Activated CD8-positive, alpha-beta memory T cell treated with anti-CD3 and anti-CD28 coated beads, Interleukin-2, amount 10 ng/mL, durations not matched to agents 7 days and 5 days (primary cell): ENCODE data around the gene PKNOX2. TPM values are rescaled to one million over a fixed set of nuclear protein-coding genes. Genes with fewer than 3 reads are reported as not detected.
"Not testable (repeated sequence)": the region's sequence is repeated elsewhere in the genome, so short reads cannot be mapped to it uniquely, and the experiment has no call there.

ENCODE experiments used
- ATAC-seq: fragments of 150-1000 bp; cut with Tn5 transposase; one replicate; pipeline ENCODE4 v1.10.0; 2021; ENCODE audit warnings: moderate library complexity
- CTCF ChIA-PET: fragments of 350-600 bp; sonication (Branson Sonifier 250); formaldehyde crosslinking; loops from one replicate; lab custom pipeline; 2021; ENCODE audit warnings: antibody characterized with exemption; lab: Charles Lee
- DNase-seq: peaks from one replicate; pipeline ENCODE4 v3.0.0-alpha.2; 2020
- H3K27ac Mint-ChIP-seq: one replicate; pipeline ENCODE4 v1.8.0; 2021; ENCODE audit warnings: mild to moderate bottlenecking, mixed read lengths
- H3K27me3 Mint-ChIP-seq: one replicate; pipeline ENCODE4 v1.8.0; 2021; ENCODE audit warnings: mixed read lengths
- H3K36me3 Mint-ChIP-seq: one replicate; pipeline ENCODE4 v1.8.0; 2021; ENCODE audit warnings: mild to moderate bottlenecking, mixed read lengths
- H3K4me1 Mint-ChIP-seq: one replicate; pipeline ENCODE4 v1.8.0; 2021; ENCODE audit warnings: mixed read lengths
- H3K4me3 Mint-ChIP-seq: one replicate; pipeline ENCODE4 v1.8.0; 2021; ENCODE audit warnings: mild to moderate bottlenecking, moderate library complexity, mixed read lengths
- H3K9me3 Mint-ChIP-seq: one replicate; pipeline ENCODE4 v1.8.0; 2022; ENCODE audit warnings: low read depth, mixed read lengths
- total RNA-seq, 2 experiments: library from RNA; stranded (reverse); gene quantifications; one replicate each; pipeline ENCODE4 v1.2.3, GENCODE V29; 2021

Gene PKNOX2
- total RNA-seq, 2 experiments from 2014 or later = not detected

DNA sequence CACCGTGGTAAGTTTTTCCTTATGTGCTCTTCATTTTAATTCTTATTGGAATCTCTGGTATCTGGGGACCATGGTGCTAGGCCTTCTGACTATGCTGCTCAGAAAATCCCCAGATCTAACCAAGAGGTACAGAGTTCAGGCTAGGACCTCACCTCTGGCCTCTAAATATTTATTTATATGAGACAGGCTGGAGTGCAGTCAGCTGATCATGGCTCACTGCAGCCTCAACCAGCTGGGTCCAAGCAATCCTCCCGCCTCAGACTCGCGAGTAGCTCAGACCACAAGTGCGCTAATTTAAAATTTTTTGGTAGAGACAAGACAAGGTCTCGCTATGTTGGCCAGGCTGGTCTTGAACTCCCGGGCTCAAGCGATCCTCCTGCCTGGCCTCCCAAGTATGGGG lies 38.4 kb downstream of the PKNOX2 start:
- Mint-ChIP-seq H3K27ac (no peak overlapping the region), H3K36me3 (no peaks in the 10 kb centered on the region), H3K27me3 (peaks cover 13% of the 10 kb centered on the region), H3K9me3 (no peaks in the 10 kb centered on the region), H3K4me1 (no peaks in the 10 kb centered on the region), H3K4me3 (no peak overlapping the region)
- CTCF ChIA-PET = no interaction called here
- ATAC-seq (no peak), DNase-seq (no peak)

GRCh38 chr11:125207866-125208425 lies 43.4 kb downstream of the PKNOX2 start:
- no peak overlapping the region for H3K4me3 Mint-ChIP-seq
- no peaks in the 10 kb centered on the region for H3K9me3 Mint-ChIP-seq
- H3K4me1 Mint-ChIP-seq = no peaks in the 10 kb centered on the region
- CTCF ChIA-PET = no interaction called here
- ATAC-seq (no peak), DNase-seq (no peak)
- no peak overlapping the region for H3K27ac Mint-ChIP-seq
- H3K36me3 Mint-ChIP-seq = no peaks in the 10 kb centered on the region
- H3K27me3 Mint-ChIP-seq = peaks cover 11% of the 10 kb centered on the region

- DNase-seq (no peak), ATAC-seq (no peak)
- H3K36me3 Mint-ChIP-seq = no peaks in the 10 kb centered on the region
- no peaks in the 10 kb centered on the region for H3K9me3 Mint-ChIP-seq
- H3K27me3 Mint-ChIP-seq = peaks cover 16% of the 10 kb centered on the region
- CTCF ChIA-PET = no interaction called here
- H3K4me1 Mint-ChIP-seq = no peaks in the 10 kb centered on the region
- H3K4me3 Mint-ChIP-seq = no peak overlapping the region
- no peak overlapping the region for H3K27ac Mint-ChIP-seq
Observed at GRCh38 chr11:125210066-125210465, 45.5 kb downstream of the PKNOX2 start.

DNA sequence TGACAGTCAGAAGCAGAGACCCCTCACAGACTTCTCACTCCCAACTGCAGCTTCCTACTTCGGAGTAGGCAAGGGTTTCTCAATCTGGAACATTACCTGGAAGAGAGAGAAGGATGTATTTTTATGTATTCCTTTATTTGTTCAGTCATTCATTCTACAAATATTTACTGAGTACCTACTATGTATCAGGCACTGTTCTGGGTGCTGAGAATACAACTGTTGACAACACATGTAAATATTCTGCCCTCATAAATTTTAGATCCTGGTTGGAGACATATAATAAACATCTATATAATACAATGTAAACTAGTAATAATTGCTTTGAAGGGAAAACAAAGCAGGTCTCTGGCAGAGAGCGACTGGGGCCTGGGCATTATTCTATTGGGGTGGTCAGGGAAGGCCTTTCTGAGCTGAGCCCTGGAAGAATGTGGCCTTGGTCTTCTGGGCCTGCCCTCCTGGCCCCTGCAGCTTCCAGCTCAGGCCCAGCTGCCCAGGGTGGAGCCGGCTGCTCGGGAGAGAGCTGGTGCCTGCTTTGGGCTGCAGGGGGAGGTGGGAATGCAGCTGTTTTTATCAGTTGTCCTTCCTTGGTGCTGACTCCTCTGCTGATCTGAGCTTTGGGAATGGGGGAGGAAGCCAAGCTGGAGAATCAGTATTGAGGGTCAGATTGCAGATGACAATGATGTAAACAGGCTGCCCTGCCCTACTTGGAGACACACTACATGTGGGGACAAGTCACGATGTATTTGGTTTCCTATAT lies 46.8 kb downstream of the PKNOX2 start:
- DNase-seq = no peak
- Mint-ChIP-seq H3K36me3 (no peaks in the 10 kb centered on the region), H3K4me1 (no peaks in the 10 kb centered on the region), H3K4me3 (no peak overlapping the region), H3K27ac (no peak overlapping the region), H3K9me3 (no peaks in the 10 kb centered on the region), H3K27me3 (peaks cover 12% of the 10 kb centered on the region)
- ATAC-seq = no peak
- CTCF ChIA-PET = no interaction called here

DNA sequence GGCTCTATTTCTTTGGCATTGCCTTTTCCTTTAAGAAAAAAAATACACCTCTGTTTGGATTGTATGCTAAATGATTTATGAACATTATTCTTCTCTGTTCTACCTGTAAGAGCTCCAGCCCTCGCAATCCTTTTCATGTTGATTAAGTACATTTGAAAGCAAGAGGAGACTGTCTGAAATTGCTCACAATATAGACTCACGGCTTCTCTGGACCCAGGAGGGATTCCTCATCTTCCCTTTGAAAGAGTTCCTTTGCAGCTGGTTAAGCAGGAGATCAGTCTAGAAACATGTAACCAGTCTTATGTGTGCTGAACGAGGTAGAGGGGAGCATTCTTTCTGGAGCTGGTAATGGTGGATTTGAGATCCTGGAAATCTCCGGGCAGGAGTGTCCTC lies 47.4 kb downstream of the PKNOX2 start:
- Mint-ChIP-seq H3K36me3 (no peaks in the 10 kb centered on the region), H3K27ac (no peak overlapping the region), H3K4me1 (no peaks in the 10 kb centered on the region), H3K9me3 (no peaks in the 10 kb centered on the region), H3K27me3 (peaks cover 13% of the 10 kb centered on the region), H3K4me3 (no peak overlapping the region)
- DNase-seq = no peak
- CTCF ChIA-PET = no interaction called here
- no peak for ATAC-seq

DNA sequence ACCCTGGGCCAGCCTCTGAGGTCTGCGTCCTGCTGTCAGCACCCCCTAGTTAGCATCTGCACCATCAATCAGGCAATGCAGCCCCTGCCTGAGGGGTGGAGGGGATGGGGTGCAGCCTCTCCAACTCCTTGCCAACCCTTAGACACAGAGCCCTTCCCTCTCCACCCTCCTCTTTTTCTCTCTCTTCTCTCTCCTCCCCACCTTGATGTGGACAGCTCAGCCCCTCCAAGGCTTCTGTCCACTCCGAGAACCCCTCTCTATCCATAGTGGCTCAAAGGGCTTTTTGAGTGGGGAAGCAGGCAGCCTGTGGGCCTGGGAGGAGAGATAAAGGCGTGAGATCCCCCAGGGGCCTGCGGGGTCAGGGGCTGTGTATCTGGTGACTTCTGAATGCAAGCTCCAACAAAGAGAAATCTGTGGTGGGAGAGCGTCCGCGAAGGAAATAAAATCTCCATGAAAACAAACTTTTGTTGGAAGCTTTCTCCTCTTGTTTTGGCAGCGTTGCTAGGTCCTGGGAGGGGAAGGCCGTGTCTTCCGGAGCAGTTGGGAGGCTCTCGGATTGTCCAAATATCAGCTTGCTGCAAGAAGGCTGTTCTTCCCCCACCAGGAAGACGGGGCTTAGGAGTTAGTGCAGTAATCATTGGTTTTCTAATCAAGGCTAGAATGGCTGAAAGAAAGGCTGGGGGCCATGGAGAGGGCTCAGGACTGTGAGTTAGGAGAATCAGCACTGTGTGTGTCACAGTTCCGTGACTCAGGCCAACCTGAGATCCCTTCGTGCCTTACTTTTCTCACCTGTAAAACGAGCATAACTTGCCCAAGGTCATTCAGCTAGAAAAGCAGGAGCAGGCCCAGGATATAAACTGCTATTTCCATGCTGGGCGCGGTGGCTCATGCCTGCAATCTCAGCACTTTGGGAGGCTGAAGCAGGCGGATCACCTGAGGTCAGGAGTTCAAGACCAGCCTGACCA lies 50.3 kb downstream of the PKNOX2 start:
- DNase-seq (no peak), ATAC-seq (no peak)
- Mint-ChIP-seq H3K4me3 (no peak overlapping the region), H3K27ac (no peak overlapping the region), H3K27me3 (peaks cover 28% of the 10 kb centered on the region), H3K36me3 (no peaks in the 10 kb centered on the region), H3K4me1 (no peaks in the 10 kb centered on the region), H3K9me3 (no peaks in the 10 kb centered on the region)
- CTCF ChIA-PET = no interaction called here

DNA sequence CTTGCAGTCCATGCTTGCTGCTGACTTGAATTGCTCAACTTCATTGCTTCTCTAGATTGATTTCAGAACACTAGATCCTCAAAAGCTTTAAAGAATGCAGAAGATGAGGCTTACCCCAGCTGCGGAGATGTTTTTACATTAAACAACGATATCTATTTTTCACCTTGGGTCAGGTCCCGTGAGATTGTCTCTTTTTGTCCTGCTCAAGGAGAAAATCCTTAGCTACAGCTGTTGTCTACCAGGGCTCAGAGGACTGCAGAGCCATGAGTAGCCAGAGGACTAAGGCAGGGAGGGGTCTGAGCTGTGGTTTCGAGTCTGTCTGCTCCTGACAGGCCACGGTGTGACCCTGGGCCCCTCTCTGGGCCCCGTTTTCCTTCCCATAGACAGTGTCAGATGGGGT lies 51.4 kb downstream of the PKNOX2 start:
- no peak overlapping the region for H3K4me3 Mint-ChIP-seq
- DNase-seq = no peak
- no peak overlapping the region for H3K27ac Mint-ChIP-seq
- no peaks in the 10 kb centered on the region for H3K4me1 Mint-ChIP-seq
- no peak for ATAC-seq
- CTCF ChIA-PET = no interaction called here
- no peaks in the 10 kb centered on the region for H3K36me3 Mint-ChIP-seq
- H3K27me3 Mint-ChIP-seq = peaks cover 31% of the 10 kb centered on the region
- no peaks in the 10 kb centered on the region for H3K9me3 Mint-ChIP-seq

DNA sequence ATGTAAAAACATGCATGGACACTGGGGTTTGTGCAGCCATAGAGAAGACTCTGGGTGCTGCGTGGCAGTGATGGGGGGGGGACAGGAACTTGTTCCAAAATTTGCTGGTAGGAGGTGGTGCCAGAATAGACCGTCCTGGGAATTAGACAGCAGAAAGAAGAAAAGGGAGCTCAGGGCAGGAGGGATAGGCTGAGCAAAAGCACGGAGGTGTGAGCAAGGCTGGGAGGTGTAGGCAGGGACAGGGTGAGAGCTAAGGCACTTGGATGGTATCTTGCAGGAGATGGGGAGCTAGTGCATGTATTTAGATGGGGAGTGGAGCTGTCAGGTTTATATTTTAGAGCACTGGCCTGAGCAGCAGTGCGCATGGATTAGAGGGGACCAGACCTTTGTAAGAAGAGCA lies 53.8 kb downstream of the PKNOX2 start:
- H3K4me3 Mint-ChIP-seq = no peak overlapping the region
- H3K36me3 Mint-ChIP-seq = no peaks in the 10 kb centered on the region
- H3K27ac Mint-ChIP-seq = no peak overlapping the region
- CTCF ChIA-PET = no interaction called here
- peaks cover 26% of the 10 kb centered on the region for H3K27me3 Mint-ChIP-seq
- H3K4me1 Mint-ChIP-seq = no peaks in the 10 kb centered on the region
- no peak for DNase-seq
- H3K9me3 Mint-ChIP-seq = no peaks in the 10 kb centered on the region
- no peak for ATAC-seq

DNA sequence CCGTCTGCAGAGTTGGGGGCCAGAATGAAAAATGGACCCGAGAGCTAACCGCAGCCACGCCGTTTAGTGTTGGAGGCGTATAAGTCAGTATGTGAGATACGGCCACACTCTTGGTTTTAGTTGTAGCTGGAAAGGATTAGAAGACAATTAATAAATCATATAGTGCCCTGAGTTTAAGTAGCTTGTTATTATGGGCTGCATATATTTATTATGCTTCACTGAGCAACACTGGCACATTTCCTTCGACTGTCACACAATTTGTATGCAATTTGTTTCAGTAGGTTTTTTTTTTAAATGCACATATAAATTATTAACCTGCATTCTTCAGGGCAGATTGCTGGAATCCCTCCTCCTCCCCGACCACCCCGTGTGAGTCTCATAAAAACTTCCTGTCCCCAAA lies 56.9 kb downstream of the PKNOX2 start:
- no peak overlapping the region for H3K4me3 Mint-ChIP-seq
- H3K36me3 Mint-ChIP-seq = no peaks in the 10 kb centered on the region
- DNase-seq = no peak
- no peaks in the 10 kb centered on the region for H3K4me1 Mint-ChIP-seq
- H3K27me3 Mint-ChIP-seq = peaks cover 19% of the 10 kb centered on the region
- H3K9me3 Mint-ChIP-seq = no peaks in the 10 kb centered on the region
- H3K27ac Mint-ChIP-seq = no peak overlapping the region
- CTCF ChIA-PET = no interaction called here
- no peak for ATAC-seq

GRCh38 chr11:125222494-125222893 lies 57.9 kb downstream of the PKNOX2 start:
- H3K9me3 Mint-ChIP-seq = no peaks in the 10 kb centered on the region
- H3K27me3 Mint-ChIP-seq = peaks cover 14% of the 10 kb centered on the region
- H3K4me3 Mint-ChIP-seq = no peak overlapping the region
- DNase-seq = no peak
- no peak overlapping the region for H3K27ac Mint-ChIP-seq
- no peaks in the 10 kb centered on the region for H3K4me1 Mint-ChIP-seq
- no peak for ATAC-seq
- CTCF ChIA-PET = no interaction called here
- no peaks in the 10 kb centered on the region for H3K36me3 Mint-ChIP-seq

GRCh38 chr11:125223161-125223560 lies 58.6 kb downstream of the PKNOX2 start:
- DNase-seq, H3K36me3 Mint-ChIP-seq, CTCF ChIA-PET, ATAC-seq, H3K4me1 Mint-ChIP-seq, H3K4me3 Mint-ChIP-seq, H3K27ac Mint-ChIP-seq, H3K9me3 Mint-ChIP-seq: not testable (repeated sequence)
- peaks cover 14% of the 10 kb centered on the region for H3K27me3 Mint-ChIP-seq

GRCh38 chr11:125223901-125224361 lies 59.4 kb downstream of the PKNOX2 start:
- H3K9me3 Mint-ChIP-seq = no peaks in the 10 kb centered on the region

DNA sequence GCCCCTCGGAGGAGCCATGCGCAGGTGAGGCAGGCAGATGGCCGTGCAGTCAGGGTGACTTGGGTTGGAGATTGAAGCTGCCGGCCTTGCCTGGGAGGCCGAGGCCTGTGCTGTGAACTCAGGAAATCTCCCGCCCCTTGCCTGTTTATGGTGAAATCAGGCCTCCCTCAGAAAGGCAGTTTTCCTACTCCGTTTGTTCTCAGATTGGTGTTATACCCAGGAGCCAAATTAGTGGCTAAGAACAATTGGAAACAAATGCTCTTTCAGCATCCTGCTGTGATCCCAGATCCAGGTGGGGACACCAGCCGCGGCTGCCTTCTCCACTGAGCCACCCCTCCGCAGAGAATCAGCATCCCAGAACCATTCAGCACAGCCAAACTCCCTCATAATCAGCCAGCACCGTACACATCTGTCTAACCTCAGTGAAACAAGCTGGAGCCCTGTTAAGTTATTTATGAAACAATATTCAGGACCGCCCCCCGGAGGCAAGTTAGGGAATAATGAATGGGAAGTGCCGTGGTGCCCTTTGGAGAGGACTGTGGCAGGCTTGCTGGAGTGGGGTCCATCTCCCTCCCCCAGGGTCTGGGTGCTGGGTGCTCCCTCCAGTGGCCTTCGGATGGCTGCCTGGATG lies 60.0 kb downstream of the PKNOX2 start:
- CTCF ChIA-PET = no interaction called here
- Mint-ChIP-seq H3K9me3 (no peaks in the 10 kb centered on the region), H3K27ac (no peak overlapping the region), H3K27me3 (peaks cover 5% of the 10 kb centered on the region), H3K4me3 (no peak overlapping the region), H3K36me3 (no peaks in the 10 kb centered on the region), H3K4me1 (no peaks in the 10 kb centered on the region)
- ATAC-seq (no peak), DNase-seq (no peak)

More at GRCh38 chr11:125223901-125224361, 59.4 kb downstream of the PKNOX2 start:
- CTCF ChIA-PET = no interaction called here
- no peak for ATAC-seq
- Mint-ChIP-seq H3K27me3 (peaks cover 6% of the 10 kb centered on the region), H3K36me3 (no peaks in the 10 kb centered on the region), H3K4me1 (no peaks in the 10 kb centered on the region), H3K27ac (no peak overlapping the region), H3K4me3 (no peak overlapping the region)
- no peak for DNase-seq
